Measurements from ENCODE around the gene AFG3L2. TPM values are rescaled to one million over a fixed set of nuclear protein-coding genes. Genes with fewer than 3 reads are reported as not detected.

The AFG3L2 gene
- total RNA-seq, 1 donor from 2014 or later: 55.3 TPM

GRCh38 chr18:12305930-12306629, 70.9 kb downstream of the AFG3L2 start:
- TF ChIP-seq CTCF (conservative IDR thresholded peaks at IDR 0.05): no peak
- H3K27me3 Mint-ChIP-seq (ENCODE audit: low read depth): peaks cover 37% of the 10 kb centered on the region
- H3K27ac Mint-ChIP-seq (ENCODE audit: unreplicated experiment): no peak overlapping the region
- peak overlapping the region; percentile 96 for H3K4me3 Mint-ChIP-seq
- H3K36me3 Mint-ChIP-seq (ENCODE audit: low read depth): peaks cover 9% of the 10 kb centered on the region
- DNase-seq (ENCODE audit: low read depth, low spot score): no peak
- peaks cover 20% of the 10 kb centered on the region for H3K4me1 Mint-ChIP-seq
- H3K9me3 Mint-ChIP-seq: peaks cover 3% of the 10 kb centered on the region

GRCh38 chr18:12305211-12305610, 71.8 kb downstream of the AFG3L2 start:
- TF ChIP-seq CTCF (conservative IDR thresholded peaks at IDR 0.05): no peak
- H3K4me1 Mint-ChIP-seq: peaks cover 20% of the 10 kb centered on the region
- no peak for DNase-seq (ENCODE audit: low read depth, low spot score)
- H3K36me3 Mint-ChIP-seq (ENCODE audit: low read depth): peaks cover 4% of the 10 kb centered on the region
- H3K4me3 Mint-ChIP-seq: peak overlapping the region; percentile 16
- H3K27ac Mint-ChIP-seq (ENCODE audit: unreplicated experiment): no peak overlapping the region
- H3K9me3 Mint-ChIP-seq: no peaks in the 10 kb centered on the region
- H3K27me3 Mint-ChIP-seq (ENCODE audit: low read depth): peaks cover 37% of the 10 kb centered on the region

DNA sequence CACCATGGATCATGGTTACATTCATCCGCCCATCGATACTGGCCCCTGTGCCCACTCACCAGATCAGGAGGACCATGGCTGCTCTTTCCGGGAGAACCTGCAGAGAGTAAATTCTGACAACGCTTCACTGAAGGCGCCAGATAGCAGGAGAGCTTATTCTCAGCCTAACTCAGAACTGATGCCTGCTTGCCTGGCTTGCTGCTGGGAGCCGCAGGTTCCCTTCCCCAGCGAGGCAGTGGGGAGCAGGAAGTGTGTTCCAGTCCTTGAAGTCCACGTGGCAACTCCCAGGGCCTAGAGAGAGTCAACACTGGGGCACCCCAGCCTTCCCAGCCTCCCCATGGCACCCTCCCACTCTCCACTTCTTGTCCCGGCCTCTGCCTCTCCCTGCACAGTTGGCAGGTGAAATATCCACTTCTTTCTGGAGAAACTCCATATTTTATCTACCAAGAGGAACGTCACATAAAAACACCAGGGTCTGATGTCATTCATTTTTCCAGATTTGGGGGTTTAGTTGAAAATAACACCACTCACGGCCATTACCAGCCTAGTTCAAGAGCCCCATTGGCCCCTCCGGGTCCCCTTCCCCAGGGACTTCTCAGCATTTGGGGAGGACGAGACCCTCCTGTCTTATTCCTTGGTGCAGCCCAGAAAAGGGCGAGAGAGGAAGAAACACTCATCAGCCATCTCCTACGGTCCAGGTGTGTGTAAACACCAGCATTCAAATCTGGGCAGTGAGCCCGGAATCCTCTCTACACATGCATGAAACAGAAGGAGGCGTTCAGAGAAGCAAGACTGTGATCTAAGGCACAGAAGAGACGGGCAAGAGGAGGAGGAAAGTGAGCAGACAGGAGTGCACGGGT, 72.4 kb downstream of the AFG3L2 start:
- TF ChIP-seq CTCF (conservative IDR thresholded peaks at IDR 0.05): no peak
- Mint-ChIP-seq H3K4me3 (peak overlapping the region; percentile 28), H3K36me3 (ENCODE audit: low read depth) (peaks cover under 1% of the 10 kb centered on the region), H3K4me1 (peaks cover 17% of the 10 kb centered on the region), H3K9me3 (no peaks in the 10 kb centered on the region), H3K27me3 (ENCODE audit: low read depth) (peaks cover 34% of the 10 kb centered on the region), H3K27ac (ENCODE audit: unreplicated experiment) (no peak overlapping the region)
- no peak for DNase-seq (ENCODE audit: low read depth, low spot score)

GRCh38 chr18:12302391-12303147, 74.5 kb downstream of the AFG3L2 start:
- Mint-ChIP-seq H3K9me3 (no peaks in the 10 kb centered on the region), H3K27me3 (ENCODE audit: low read depth) (peaks cover 29% of the 10 kb centered on the region), H3K36me3 (ENCODE audit: low read depth) (no peaks in the 10 kb centered on the region), H3K27ac (ENCODE audit: unreplicated experiment) (no peak overlapping the region), H3K4me3 (no peak overlapping the region), H3K4me1 (peaks cover 14% of the 10 kb centered on the region)
- TF ChIP-seq CTCF (conservative IDR thresholded peaks at IDR 0.05): no peak
- DNase-seq (ENCODE audit: low read depth, low spot score): no peak

DNA sequence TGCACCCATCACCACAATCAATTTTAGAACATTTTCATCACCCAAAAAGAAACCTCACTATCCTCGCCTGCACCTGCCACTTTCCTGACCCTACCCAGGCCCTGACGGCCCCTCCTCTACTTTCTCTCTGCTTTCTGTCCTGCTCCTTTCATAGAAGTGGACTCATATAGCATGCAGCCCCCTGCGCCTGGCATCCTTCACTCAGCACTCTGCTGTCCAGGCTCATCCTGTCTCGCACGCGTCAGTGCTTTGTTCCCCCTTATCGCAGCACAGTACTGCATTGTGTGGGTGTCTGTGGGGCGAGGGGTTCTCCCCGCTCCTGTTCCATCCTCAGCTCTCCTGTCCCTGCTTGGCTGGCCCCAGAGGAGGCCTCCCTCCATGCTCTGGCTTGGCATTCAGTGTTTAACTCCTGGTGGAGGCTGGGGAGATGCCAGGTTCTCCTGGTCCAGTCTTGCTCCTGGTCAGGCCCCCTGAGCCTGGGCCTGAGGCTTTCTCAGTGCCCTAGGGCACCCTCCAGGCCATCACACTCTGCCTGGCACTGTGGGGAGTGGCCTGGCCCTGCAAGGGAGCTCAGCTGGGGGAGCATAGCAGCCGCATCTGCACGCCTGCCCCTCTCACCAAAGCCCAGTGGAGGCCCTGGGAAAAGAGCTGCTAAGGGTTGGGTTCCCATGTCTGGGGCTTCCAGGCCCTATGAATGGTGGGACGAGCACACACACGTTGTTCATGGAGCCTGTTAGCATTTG, 75.6 kb downstream of the AFG3L2 start:
- no peaks in the 10 kb centered on the region for H3K9me3 Mint-ChIP-seq
- H3K4me3 Mint-ChIP-seq: no peak overlapping the region
- no peak for TF ChIP-seq CTCF (conservative IDR thresholded peaks at IDR 0.05)
- DNase-seq (ENCODE audit: low read depth, low spot score): no peak
- no peaks in the 10 kb centered on the region for H3K36me3 Mint-ChIP-seq (ENCODE audit: low read depth)
- H3K27ac Mint-ChIP-seq (ENCODE audit: unreplicated experiment): peak overlapping the region; percentile 14
- peaks cover 3% of the 10 kb centered on the region for H3K4me1 Mint-ChIP-seq
- peaks cover 18% of the 10 kb centered on the region for H3K27me3 Mint-ChIP-seq (ENCODE audit: low read depth)
